SK-N-MC (cell line): Measurements from ENCODE around the gene CMTM2.
"Not testable (repeated sequence)": the region's sequence is repeated elsewhere in the genome, so short reads cannot be mapped to it uniquely, and the experiment has no call there.

Experiments used
- DNase-seq: peaks from one replicate; pipeline ENCODE4 v3.0.0-alpha.2; 2011; ENCODE audit warnings: low read depth, low spot score
- H3K27ac ChIP-seq: fragments of 200-600 bp; sonication (generic); 2 replicates; pipeline ENCODE4 v1.5.1; 2016; ENCODE audit warnings: mixed run types
- H3K36me3 ChIP-seq: fragments of 200-600 bp; sonication (generic); 2 replicates; pipeline ENCODE4 v1.6.1; 2017; ENCODE audit warnings: antibody characterized with exemption, low read length, mixed read lengths; ENCODE audit not compliant: insufficient read depth
- H3K4me3 ChIP-seq: fragments of 200-600 bp; sonication (generic); 2 replicates; pipeline ENCODE4 v1.5.1; 2016
- H3K9ac ChIP-seq: fragments of 200-600 bp; sonication (generic); 2 replicates; pipeline ENCODE4 v1.8.0; 2017; ENCODE audit warnings: mixed run types, mixed read lengths; ENCODE audit not compliant: insufficient read length
- H3K9me3 ChIP-seq: fragments of 200-600 bp; sonication (generic); 2 replicates; pipeline ENCODE4 v1.6.1; 2017; ENCODE audit warnings: low read depth, mild to moderate bottlenecking, antibody characterized with exemption, low read length, moderate library complexity, mixed read lengths
- EZH2 ChIP-seq: fragments of 200-600 bp; sonication (generic); IDR thresholded peaks from one replicate; pipeline ENCODE4 v1.6.1; 2017; ENCODE audit warnings: antibody characterized with exemption
- FOXP2 ChIP-seq: optimal IDR thresholded peaks from 2 replicates; pipeline ENCODE3; 2011; ENCODE audit warnings: mild to moderate bottlenecking, moderate library complexity; ENCODE audit not compliant: insufficient read depth; ENCODE audit errors: extremely low read length, control extremely low read depth
- POLR2AphosphoS5 ChIP-seq: IDR thresholded peaks from 2 replicates; pipeline ENCODE4 v1.6.1; 2012; ENCODE audit warnings: mild to moderate bottlenecking, low read depth, low read length, borderline replicate concordance

CMTM2 gene

DNA sequence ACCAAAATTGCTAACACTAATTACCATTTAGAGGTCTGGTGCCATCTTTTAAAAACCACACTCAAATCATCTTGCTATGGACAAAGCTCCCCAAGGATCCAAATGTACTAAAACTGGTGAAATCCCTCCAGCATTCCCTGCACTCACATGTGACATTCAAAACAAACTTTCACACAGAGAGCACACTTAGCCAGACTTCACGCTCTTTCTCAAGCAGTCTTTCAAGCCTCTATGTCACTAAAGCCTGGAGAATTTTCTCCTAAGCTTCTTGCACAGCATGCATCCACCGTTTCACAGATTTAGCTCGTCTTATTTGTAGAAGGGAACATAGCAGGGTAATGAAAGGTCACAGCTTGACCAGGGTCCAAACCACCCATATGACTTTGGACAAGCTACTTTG lies 44.5 kb downstream of the CMTM2 start:
- Histone ChIP-seq H3K9ac (no peak overlapping the region), H3K9me3 (no peaks in the 10 kb centered on the region), H3K4me3 (no peak overlapping the region), H3K27ac (no peak overlapping the region), H3K36me3 (no peaks in the 10 kb centered on the region)
- TF ChIP-seq EZH2 = no peak
- no peak for TF ChIP-seq FOXP2
- TF ChIP-seq POLR2AphosphoS5 = no peak
- DNase-seq = no peak

- not testable (repeated sequence) for H3K27ac ChIP-seq, H3K9me3 ChIP-seq, H3K36me3 ChIP-seq, H3K9ac ChIP-seq, DNase-seq, H3K4me3 ChIP-seq
Observed at GRCh38 chr16:66627611-66628378, 48.5 kb downstream of the CMTM2 start.

DNA sequence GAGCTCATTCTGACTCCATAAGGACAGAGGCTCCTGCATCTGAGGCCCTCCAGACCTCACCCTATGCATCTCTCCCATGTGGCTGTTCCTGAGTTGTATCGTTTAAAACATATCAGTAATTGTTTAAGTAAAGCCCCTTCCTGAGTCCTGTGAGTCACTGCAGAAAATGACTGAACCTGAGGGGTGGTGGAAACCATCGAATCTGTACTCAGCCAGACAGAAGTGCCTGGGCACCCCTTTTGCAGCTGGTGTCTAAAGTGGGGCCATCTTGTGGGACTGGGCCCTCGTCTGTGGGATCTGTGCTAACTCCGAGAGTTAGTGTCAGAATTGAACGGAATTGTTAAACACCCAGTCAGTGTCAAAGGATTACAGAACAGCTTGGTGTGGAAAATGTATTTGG lies 50.6 kb downstream of the CMTM2 start:
- no peak for DNase-seq
- TF ChIP-seq FOXP2 (no peak), EZH2 (no peak), POLR2AphosphoS5 (no peak)
- Histone ChIP-seq H3K36me3 (no peaks in the 10 kb centered on the region), H3K9ac (no peak overlapping the region), H3K27ac (no peak overlapping the region), H3K4me3 (no peak overlapping the region), H3K9me3 (no peaks in the 10 kb centered on the region)

GRCh38 chr16:66630561-66631260 lies 51.4 kb downstream of the CMTM2 start:
- not testable (repeated sequence) for H3K9me3 ChIP-seq, H3K36me3 ChIP-seq, H3K9ac ChIP-seq, DNase-seq, H3K4me3 ChIP-seq, H3K27ac ChIP-seq

DNA sequence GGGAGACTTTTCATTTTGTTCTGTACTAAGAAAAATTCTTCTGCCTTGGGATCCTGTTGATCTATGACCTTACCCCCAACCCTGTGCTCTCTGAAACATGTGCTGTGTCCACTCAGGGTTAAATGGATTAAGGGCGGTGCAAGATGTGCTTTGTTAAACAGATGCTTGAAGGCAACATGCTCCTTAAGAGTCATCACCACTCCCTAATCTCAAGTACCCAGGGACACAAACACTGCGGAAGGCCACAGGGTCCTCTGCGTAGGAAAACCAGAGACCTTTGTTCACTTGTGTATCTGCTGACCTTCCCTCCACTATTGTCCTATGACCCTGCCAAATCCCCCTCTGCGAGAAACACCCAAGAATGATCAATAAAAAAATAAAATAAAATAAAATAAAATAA lies 52.3 kb downstream of the CMTM2 start:
- H3K9me3 ChIP-seq, DNase-seq, H3K27ac ChIP-seq, H3K9ac ChIP-seq, H3K4me3 ChIP-seq, H3K36me3 ChIP-seq: not testable (repeated sequence)

DNA sequence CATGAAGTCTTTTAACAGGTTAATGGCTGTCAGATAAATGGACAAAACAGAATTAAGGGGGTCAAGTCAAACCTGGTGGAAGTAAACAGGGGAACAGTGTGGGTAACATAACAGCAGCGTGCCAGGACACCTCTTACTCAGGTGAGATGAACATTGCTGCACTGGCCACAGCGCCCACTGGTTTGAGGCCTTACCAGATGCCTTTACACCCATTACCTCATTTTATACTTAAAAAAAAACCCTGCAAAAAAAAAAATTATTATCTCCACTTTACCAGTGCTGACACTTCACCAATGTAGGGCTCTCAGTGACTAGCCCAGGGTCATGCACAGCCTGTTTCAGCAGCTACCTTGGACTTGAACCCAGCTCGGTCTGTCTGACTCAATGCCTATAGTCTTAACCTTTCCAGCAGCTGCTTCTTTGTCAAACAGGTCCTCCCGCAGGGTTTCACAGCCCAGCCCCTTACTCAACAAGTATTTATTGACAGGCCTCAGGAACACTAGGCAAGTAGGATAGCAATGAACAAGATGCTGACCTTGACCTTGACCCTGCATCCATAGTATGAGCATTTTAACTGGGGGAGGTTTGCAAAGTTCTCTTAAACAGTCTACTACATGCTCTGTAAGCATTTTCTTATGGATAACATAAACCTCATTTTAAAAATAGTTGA lies 55.4 kb downstream of the CMTM2 start:
- DNase-seq = no peak
- Histone ChIP-seq H3K27ac (no peak overlapping the region), H3K9ac (no peak overlapping the region), H3K4me3 (no peak overlapping the region), H3K9me3 (no peaks in the 10 kb centered on the region), H3K36me3 (no peaks in the 10 kb centered on the region)
- no peak for TF ChIP-seq FOXP2
- TF ChIP-seq POLR2AphosphoS5 = no peak
- TF ChIP-seq EZH2 = no peak

GRCh38 chr16:66635406-66635805 lies 56.1 kb downstream of the CMTM2 start:
- H3K4me3 ChIP-seq = no peak overlapping the region
- H3K9me3 ChIP-seq = no peaks in the 10 kb centered on the region
- TF ChIP-seq FOXP2 (no peak), EZH2 (no peak), POLR2AphosphoS5 (no peak)
- H3K9ac ChIP-seq = no peak overlapping the region
- no peak for DNase-seq
- no peaks in the 10 kb centered on the region for H3K36me3 ChIP-seq
- H3K27ac ChIP-seq = no peak overlapping the region

GRCh38 chr16:66636199-66636598 lies 56.9 kb downstream of the CMTM2 start:
- H3K27ac ChIP-seq = no peak overlapping the region

DNA sequence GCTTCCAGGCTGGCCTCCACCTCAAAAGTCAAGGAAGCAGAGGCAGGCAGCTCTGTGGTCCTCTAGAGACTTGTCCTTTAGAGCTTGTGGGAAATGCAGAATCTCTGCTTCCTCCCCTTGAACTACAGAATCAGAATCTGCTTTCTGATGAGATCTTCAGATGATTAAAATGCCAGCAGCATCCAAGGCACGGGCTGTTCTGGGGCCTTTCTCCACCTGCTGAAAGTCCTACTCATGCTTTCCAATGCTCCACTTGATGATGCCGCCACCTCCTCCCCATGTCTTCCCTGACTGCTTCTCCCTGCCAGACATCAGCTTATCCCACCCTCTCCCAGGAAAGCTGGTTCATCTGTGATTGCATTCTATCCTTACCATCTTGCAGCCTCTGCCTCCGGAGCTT lies 58.5 kb downstream of the CMTM2 start:
- Histone ChIP-seq H3K9ac (no peak overlapping the region), H3K36me3 (no peaks in the 10 kb centered on the region), H3K9me3 (no peaks in the 10 kb centered on the region), H3K27ac (no peak overlapping the region), H3K4me3 (no peak overlapping the region)
- DNase-seq = no peak
- no peak for TF ChIP-seq EZH2
- no peak for TF ChIP-seq POLR2AphosphoS5
- no peak for TF ChIP-seq FOXP2

More at GRCh38 chr16:66636199-66636598, 56.9 kb downstream of the CMTM2 start:
- no peak for DNase-seq
- no peak overlapping the region for H3K9ac ChIP-seq
- H3K36me3 ChIP-seq = no peaks in the 10 kb centered on the region
- no peak for TF ChIP-seq POLR2AphosphoS5
- no peak for TF ChIP-seq EZH2
- no peak for TF ChIP-seq FOXP2
- no peaks in the 10 kb centered on the region for H3K9me3 ChIP-seq
- no peak overlapping the region for H3K4me3 ChIP-seq
